GM23248 (cell line): ENCODE data around the gene HBZ. TPM values are rescaled to one million over a fixed set of nuclear protein-coding genes. Genes with fewer than 3 reads are reported as not detected.
"Not testable (repeated sequence)": the region's sequence is repeated elsewhere in the genome, so short reads cannot be mapped to it uniquely, and the experiment has no call there.

Experiments used
- DNase-seq: peaks from one replicate; pipeline ENCODE4 v3.0.0-alpha.2; 2015
- H2AFZ ChIP-seq: fragments of 200-600 bp; sonication (generic); 2 replicates; pipeline ENCODE4 v1.6.1; 2016; ENCODE audit warnings: antibody characterized with exemption
- H3F3A ChIP-seq: fragments of 200-600 bp; sonication (generic); 2 replicates; pipeline ENCODE4 v1.6.1; 2016; ENCODE audit warnings: mild to moderate bottlenecking, antibody characterized with exemption, mixed run types; ENCODE audit not compliant: insufficient read depth
- H3K27ac ChIP-seq: fragments of 200-600 bp; sonication (generic); 2 replicates; pipeline ENCODE4 v1.5.1; 2016; ENCODE audit warnings: mild to moderate bottlenecking
- H3K27me3 ChIP-seq: fragments of 200-600 bp; sonication (generic); replicated peaks from 2 replicates; pipeline ENCODE4 v1.6.1; 2016; ENCODE audit warnings: mild to moderate bottlenecking; ENCODE audit not compliant: insufficient read depth
- H3K36me3 ChIP-seq: fragments of 200-600 bp; sonication (generic); 2 replicates; pipeline ENCODE4 v1.6.1; 2016; ENCODE audit warnings: low read depth, mild to moderate bottlenecking
- H3K4me1 ChIP-seq: fragments of 200-600 bp; sonication (generic); 2 replicates; pipeline ENCODE4 v1.6.1; 2016; ENCODE audit warnings: mild to moderate bottlenecking; ENCODE audit not compliant: insufficient read depth
- H3K4me2 ChIP-seq: fragments of 200-600 bp; sonication (generic); one replicate; pipeline ENCODE4 v1.6.1; 2016; ENCODE audit warnings: mild to moderate bottlenecking; ENCODE audit not compliant: unreplicated experiment
- H3K4me3 ChIP-seq: fragments of 200-600 bp; sonication (generic); 2 replicates; pipeline ENCODE4 v1.5.1; 2016; ENCODE audit warnings: mild to moderate bottlenecking
- H3K79me2 ChIP-seq: fragments of 200-600 bp; sonication (generic); 2 replicates; pipeline ENCODE4 v1.6.1; 2016; ENCODE audit warnings: mild to moderate bottlenecking; ENCODE audit not compliant: insufficient read depth
- H3K9ac ChIP-seq: fragments of 200-600 bp; sonication (generic); 2 replicates; pipeline ENCODE4 v1.6.1; 2016; ENCODE audit warnings: mild to moderate bottlenecking
- H3K9me2 ChIP-seq: fragments of 200-600 bp; sonication (generic); 2 replicates; pipeline ENCODE4 v1.6.1; 2016; ENCODE audit warnings: mixed run types, mild to moderate bottlenecking, moderate library complexity; ENCODE audit not compliant: insufficient read depth
- H3K9me3 ChIP-seq: fragments of 200-600 bp; sonication (generic); one replicate; pipeline ENCODE4 v1.6.1; 2017; ENCODE audit warnings: low read depth
- H4K20me1 ChIP-seq: fragments of 200-600 bp; sonication (generic); 2 replicates; pipeline ENCODE4 v1.6.0; 2016; ENCODE audit not compliant: insufficient read depth
- EZH2 ChIP-seq: fragments of 200-600 bp; sonication (generic); IDR thresholded peaks from 2 replicates; pipeline ENCODE4 v1.6.1; 2018; ENCODE audit warnings: antibody characterized with exemption, mild to moderate bottlenecking; ENCODE audit not compliant: insufficient read depth, poor library complexity, severe bottlenecking
- EZH2phosphoT487 ChIP-seq: fragments of 200-600 bp; sonication (generic); IDR thresholded peaks from 2 replicates; pipeline ENCODE4 v1.6.1; 2018; ENCODE audit warnings: antibody characterized with exemption, moderate library complexity, mild to moderate bottlenecking, low read depth; ENCODE audit not compliant: insufficient read depth
- WGBS, 2 experiments: methylation state at CpG; one replicate each; pipeline ENCODE4 v1.1.6; 2015 to 2017; ENCODE audit warnings: low lambda C conversion rate in 2 of 2, low coverage in 1 of 2; ENCODE audit errors: missing lambda C conversion rate in 2 of 2; 5-methylcytosine and 5-hydroxymethylcytosine counted together
- in situ Hi-C: fragments of 300-500 bp; cut with MboI; formaldehyde crosslinking; loops from 2 replicates; pipeline ENCODE4 v1.15.0; 2020
- polyA plus RNA-seq: library from polyadenylated mRNA; unstranded; fragments of >200 nt; fragmentation: Nextera tagmentation; extraction: Ambion mirVana; gene quantifications from 2 replicates; pipeline ENCODE4 v1.2.1, GENCODE V29; 2016
- total RNA-seq: library from RNA; depleted of rRNA; stranded (reverse); fragments of >200 nt; shearing (Covaris generic); gene quantifications from 2 replicates; pipeline ENCODE4 v1.2.3, GENCODE V29; 2014

The HBZ gene
- total and polyA plus RNA-seq, 2 experiments from 2014 or later, result not detected

DNA sequence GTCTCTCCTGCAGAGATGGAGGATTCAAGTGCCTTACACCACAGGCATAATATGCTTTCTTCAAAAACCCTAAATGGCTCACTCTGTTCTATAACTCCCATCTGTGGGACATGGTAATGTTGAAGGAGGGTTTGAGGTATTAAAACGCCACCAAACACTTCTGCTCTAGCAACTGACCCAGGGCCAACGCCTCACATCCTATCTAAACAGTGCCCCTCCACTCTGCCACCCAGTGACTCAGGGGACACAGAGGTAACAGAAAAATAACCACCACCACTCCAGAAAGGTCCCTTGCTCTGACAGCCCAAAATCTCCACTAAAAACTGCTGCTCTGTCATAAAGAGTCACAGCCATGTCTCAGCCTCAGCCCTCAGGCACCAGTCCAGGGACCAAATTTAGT, 31.7 kb upstream of the HBZ start:
- Histone ChIP-seq H4K20me1 (no peaks in the 10 kb centered on the region), H3K4me2 (no peak overlapping the region), H3K79me2 (peaks cover 15% of the 10 kb centered on the region; the same call in 1 of the 2 replicates), H3K9me3 (no peaks in the 10 kb centered on the region), H3F3A (no peaks in the 10 kb centered on the region), H3K4me1 (no peaks in the 10 kb centered on the region), H3K36me3 (peaks cover 3% of the 10 kb centered on the region; the same call in 1 of the 2 replicates), H3K4me3 (no peak overlapping the region), H3K27me3 (no peaks in the 10 kb centered on the region), H3K27ac (no peak overlapping the region), H2AFZ (no peak overlapping the region), H3K9me2 (no peaks in the 10 kb centered on the region), H3K9ac (no peak overlapping the region)
- no peak for TF ChIP-seq EZH2phosphoT487
- no peak for TF ChIP-seq EZH2
- no peak for DNase-seq
- WGBS, 2 experiments, result 82 to 93% methylated on average over 2 of the region's 2 CpGs
- in situ Hi-C loops, result no loop called here

DNA sequence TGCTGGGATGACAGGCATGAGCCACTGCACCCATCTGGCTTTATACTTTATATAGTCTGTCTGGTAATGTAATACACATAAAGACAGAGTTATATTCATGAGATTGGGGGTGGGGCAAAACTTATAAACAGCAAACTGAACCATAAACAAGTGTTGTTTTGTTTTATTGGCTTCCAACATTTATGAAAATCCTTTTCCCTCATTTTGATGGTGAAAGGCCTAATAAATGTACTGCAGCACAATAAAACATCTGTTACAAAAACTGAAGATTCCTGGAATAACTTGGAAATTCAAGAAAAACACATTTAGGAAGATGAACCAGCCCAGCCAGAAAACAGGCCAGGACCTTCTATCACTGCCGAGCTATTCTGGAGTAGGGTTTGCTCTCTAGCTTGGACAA, 30.1 kb upstream of the HBZ start:
- H3K4me2 ChIP-seq, result no peak overlapping the region
- H3K27ac ChIP-seq, result no peak overlapping the region
- H3K9me3 ChIP-seq, result no peaks in the 10 kb centered on the region
- no peak overlapping the region for H2AFZ ChIP-seq
- no peaks in the 10 kb centered on the region for H3K27me3 ChIP-seq
- no peak overlapping the region for H3K4me3 ChIP-seq
- no peaks in the 10 kb centered on the region for H3K4me1 ChIP-seq
- peaks cover 3% of the 10 kb centered on the region; the same call in 1 of the 2 replicates for H3K36me3 ChIP-seq
- no peaks in the 10 kb centered on the region for H4K20me1 ChIP-seq
- WGBS, 2 experiments, result 89 to 100% methylated on average over 1 of the region's 1 CpG
- DNase-seq, result no peak
- TF ChIP-seq EZH2phosphoT487, result no peak
- H3K79me2 ChIP-seq, result peaks cover 15% of the 10 kb centered on the region; the same call in 1 of the 2 replicates
- in situ Hi-C loops, result no loop called here
- H3K9ac ChIP-seq, result no peak overlapping the region
- no peaks in the 10 kb centered on the region for H3K9me2 ChIP-seq
- no peaks in the 10 kb centered on the region for H3F3A ChIP-seq

- WGBS, 2 experiments, result 86 to 88% methylated on average over 10 to 18 of the region's 19 CpGs
- H3K4me2 ChIP-seq, H3K9me3 ChIP-seq, H3K27me3 ChIP-seq, H2AFZ ChIP-seq, DNase-seq, H3K36me3 ChIP-seq, H3K9me2 ChIP-seq, H3K4me3 ChIP-seq, H4K20me1 ChIP-seq, H3K4me1 ChIP-seq, H3F3A ChIP-seq, H3K9ac ChIP-seq, in situ Hi-C loops, H3K27ac ChIP-seq: not testable (repeated sequence)
- peaks cover 24% of the 10 kb centered on the region for H3K79me2 ChIP-seq
Measured at GRCh38 chr16:123558-124350, 28.7 kb upstream of the HBZ start.

DNA sequence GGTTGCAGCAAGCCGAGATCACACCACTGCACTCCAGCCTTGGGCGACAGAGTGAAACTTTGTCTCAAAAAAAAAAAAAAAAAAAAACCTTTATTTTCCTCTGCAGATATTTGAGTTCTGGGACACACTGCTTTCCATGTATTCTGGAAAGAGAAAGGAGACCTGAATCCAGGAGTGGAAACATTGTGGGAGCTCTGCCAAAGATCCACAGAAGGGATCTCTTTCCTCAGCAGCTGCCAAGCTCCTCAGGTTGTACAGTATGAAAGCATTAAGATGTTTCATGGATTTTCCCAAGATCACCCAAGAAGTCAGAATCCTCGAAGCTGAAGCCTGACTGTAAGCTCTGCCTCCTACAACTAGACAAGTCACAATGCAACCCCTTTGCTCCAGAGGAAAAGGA, 27.4 kb upstream of the HBZ start:
- no peak for TF ChIP-seq EZH2
- TF ChIP-seq EZH2phosphoT487, result no peak
- H2AFZ ChIP-seq, result no peak overlapping the region
- DNase-seq, result no peak
- H3K9ac ChIP-seq, result no peak overlapping the region
- H3K4me1 ChIP-seq, result no peaks in the 10 kb centered on the region
- no peak overlapping the region for H3K4me2 ChIP-seq
- 91 to 97% methylated on average over 3 of the region's 3 CpGs for WGBS, 2 experiments
- H3K4me3 ChIP-seq, result no peak overlapping the region
- no peaks in the 10 kb centered on the region for H3K9me3 ChIP-seq
- no peak overlapping the region for H3K27ac ChIP-seq
- no peaks in the 10 kb centered on the region for H3K9me2 ChIP-seq
- H3K79me2 ChIP-seq, result peaks cover 37% of the 10 kb centered on the region
- no peaks in the 10 kb centered on the region for H3F3A ChIP-seq
- no peaks in the 10 kb centered on the region for H4K20me1 ChIP-seq
- no peaks in the 10 kb centered on the region for H3K27me3 ChIP-seq
- in situ Hi-C loops, result no loop called here
- H3K36me3 ChIP-seq, result peaks cover 3% of the 10 kb centered on the region; the same call in 1 of the 2 replicates
